ENCODE results near the gene CYYR1. TPM values are rescaled to one million over a fixed set of nuclear protein-coding genes. Genes with fewer than 3 reads are reported as not detected.

Gene CYYR1
- total and polyA plus RNA-seq, 9 donors, result 7.6 to 19.3 (median 14.2) TPM

GRCh38 chr21:26425576-26425975, 147.5 kb downstream of the CYYR1 start:
- Histone ChIP-seq H3K4me3 (ENCODE audit: low read length) (no peak overlapping the region), H3K27me3 (ENCODE audit: control insufficient read depth, insufficient read depth, low read length) (no peaks in the 10 kb centered on the region), H3K9me3 (replicated peaks; ENCODE audit: control insufficient read depth, low read depth, low read length) (no peaks in the 10 kb centered on the region), H3K36me3 (ENCODE audit: control insufficient read depth, insufficient read depth, low read length) (no peaks in the 10 kb centered on the region), H3K27ac (ENCODE audit: low read length) (no peak overlapping the region), H3K4me1 (ENCODE audit: control insufficient read depth, insufficient read depth, low read length) (no peaks in the 10 kb centered on the region)
- DNase-seq, result no peak
- 93% methylated on average over 1 of the region's 3 CpGs for WGBS (ENCODE audit: insufficient coverage)

GRCh38 chr21:26423511-26423910, 149.6 kb downstream of the CYYR1 start:
- Histone ChIP-seq H3K36me3 (ENCODE audit: control insufficient read depth, insufficient read depth, low read length) (no peaks in the 10 kb centered on the region), H3K27ac (ENCODE audit: low read length) (no peak overlapping the region), H3K27me3 (ENCODE audit: control insufficient read depth, insufficient read depth, low read length) (no peaks in the 10 kb centered on the region), H3K4me1 (ENCODE audit: control insufficient read depth, insufficient read depth, low read length) (no peaks in the 10 kb centered on the region), H3K4me3 (ENCODE audit: low read length) (no peak overlapping the region), H3K9me3 (replicated peaks; ENCODE audit: control insufficient read depth, low read depth, low read length) (no peaks in the 10 kb centered on the region)
- DNase-seq, result no peak
- 87% methylated on average over 5 of the region's 6 CpGs for WGBS (ENCODE audit: insufficient coverage)

GRCh38 chr21:26422706-26423105, 150.4 kb downstream of the CYYR1 start:
- no CpG with 5 or more reads among the region's 4 CpGs for WGBS (ENCODE audit: insufficient coverage)
- no peak overlapping the region for H3K4me3 ChIP-seq (ENCODE audit: low read length)
- DNase-seq, result no peak
- H3K9me3 ChIP-seq (replicated peaks; ENCODE audit: control insufficient read depth, low read depth, low read length), result no peaks in the 10 kb centered on the region
- H3K36me3 ChIP-seq (ENCODE audit: control insufficient read depth, insufficient read depth, low read length), result no peaks in the 10 kb centered on the region
- H3K27ac ChIP-seq (ENCODE audit: low read length), result no peak overlapping the region
- H3K27me3 ChIP-seq (ENCODE audit: control insufficient read depth, insufficient read depth, low read length), result no peaks in the 10 kb centered on the region
- no peaks in the 10 kb centered on the region for H3K4me1 ChIP-seq (ENCODE audit: control insufficient read depth, insufficient read depth, low read length)

- H3K27me3 ChIP-seq (ENCODE audit: control insufficient read depth, insufficient read depth, low read length), result no peaks in the 10 kb centered on the region
- no peaks in the 10 kb centered on the region for H3K9me3 ChIP-seq (replicated peaks; ENCODE audit: control insufficient read depth, low read depth, low read length)
- WGBS (ENCODE audit: insufficient coverage), result 57% methylated on average over 3 of the region's 3 CpGs
- no peak overlapping the region for H3K4me3 ChIP-seq (ENCODE audit: low read length)
- no peak overlapping the region for H3K27ac ChIP-seq (ENCODE audit: low read length)
- H3K4me1 ChIP-seq (ENCODE audit: control insufficient read depth, insufficient read depth, low read length), result no peaks in the 10 kb centered on the region
- H3K36me3 ChIP-seq (ENCODE audit: control insufficient read depth, insufficient read depth, low read length), result no peaks in the 10 kb centered on the region
- no peak for DNase-seq
Measured at GRCh38 chr21:26422138-26422537, 150.9 kb downstream of the CYYR1 start.

GRCh38 chr21:26421724-26422123, 151.4 kb downstream of the CYYR1 start:
- WGBS (ENCODE audit: insufficient coverage), result no CpG with 5 or more reads among the region's 1 CpG
- H3K4me3 ChIP-seq (ENCODE audit: low read length), result no peak overlapping the region

More at GRCh38 chr21:26421724-26422123, 151.4 kb downstream of the CYYR1 start:
- H3K27ac ChIP-seq (ENCODE audit: low read length), result no peak overlapping the region
- no peaks in the 10 kb centered on the region for H3K36me3 ChIP-seq (ENCODE audit: control insufficient read depth, insufficient read depth, low read length)
- no peaks in the 10 kb centered on the region for H3K4me1 ChIP-seq (ENCODE audit: control insufficient read depth, insufficient read depth, low read length)
- DNase-seq, result no peak
- no peaks in the 10 kb centered on the region for H3K9me3 ChIP-seq (replicated peaks; ENCODE audit: control insufficient read depth, low read depth, low read length)
- no peaks in the 10 kb centered on the region for H3K27me3 ChIP-seq (ENCODE audit: control insufficient read depth, insufficient read depth, low read length)
